ENCODE results near the gene LPCAT1.

DNA sequence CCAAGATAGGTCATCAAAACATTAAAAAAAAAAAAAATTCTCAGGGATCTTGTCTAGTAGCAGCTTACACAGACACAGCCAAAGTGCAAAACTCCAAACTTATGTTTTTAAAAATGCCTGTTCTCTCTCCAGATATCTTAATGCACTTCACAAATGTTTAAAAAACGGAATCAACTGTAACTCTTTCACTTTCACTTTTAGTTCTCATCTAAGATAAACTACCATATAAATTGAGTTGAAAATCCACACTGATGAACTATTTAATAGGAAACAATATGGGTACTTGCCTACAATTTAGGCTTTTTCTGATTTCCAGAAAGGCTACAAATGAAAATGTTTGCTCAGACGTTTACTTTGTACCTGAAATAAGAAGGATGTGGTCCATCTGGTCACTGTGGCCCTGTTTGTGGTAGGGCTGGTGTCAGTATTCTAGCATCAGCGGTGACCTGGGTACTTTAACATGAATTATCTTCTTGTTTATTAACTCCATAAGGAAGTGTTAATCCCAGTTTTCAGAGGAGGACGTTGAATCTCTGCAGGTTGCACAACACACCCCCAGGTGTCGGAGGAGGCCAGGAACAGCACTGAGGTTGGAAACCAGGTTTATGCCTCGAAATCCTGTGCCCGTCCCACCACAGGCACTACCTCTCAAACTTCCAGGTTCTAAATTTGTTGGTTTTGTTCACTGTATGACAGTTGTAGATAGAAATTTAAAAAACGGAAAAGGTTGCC lies 13.3 kb upstream of the LPCAT1 start:
- TF ChIP-seq, protein P1, sequence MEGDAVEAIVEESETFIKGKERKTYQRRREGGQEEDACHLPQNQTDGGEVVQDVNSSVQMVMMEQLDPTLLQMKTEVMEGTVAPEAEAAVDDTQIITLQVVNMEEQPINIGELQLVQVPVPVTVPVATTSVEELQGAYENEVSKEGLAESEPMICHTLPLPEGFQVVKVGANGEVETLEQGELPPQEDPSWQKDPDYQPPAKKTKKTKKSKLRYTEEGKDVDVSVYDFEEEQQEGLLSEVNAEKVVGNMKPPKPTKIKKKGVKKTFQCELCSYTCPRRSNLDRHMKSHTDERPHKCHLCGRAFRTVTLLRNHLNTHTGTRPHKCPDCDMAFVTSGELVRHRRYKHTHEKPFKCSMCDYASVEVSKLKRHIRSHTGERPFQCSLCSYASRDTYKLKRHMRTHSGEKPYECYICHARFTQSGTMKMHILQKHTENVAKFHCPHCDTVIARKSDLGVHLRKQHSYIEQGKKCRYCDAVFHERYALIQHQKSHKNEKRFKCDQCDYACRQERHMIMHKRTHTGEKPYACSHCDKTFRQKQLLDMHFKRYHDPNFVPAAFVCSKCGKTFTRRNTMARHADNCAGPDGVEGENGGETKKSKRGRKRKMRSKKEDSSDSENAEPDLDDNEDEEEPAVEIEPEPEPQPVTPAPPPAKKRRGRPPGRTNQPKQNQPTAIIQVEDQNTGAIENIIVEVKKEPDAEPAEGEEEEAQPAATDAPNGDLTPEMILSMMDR (IDR thresholded peaks at IDR 0.05): no peak
- TF ChIP-seq POLR2A (IDR thresholded peaks at IDR 0.05) (no peak), EP300 (IDR thresholded peaks at IDR 0.05) (no peak)

Measured in tibial nerve (tissue), 4 donors.